ENCODE results near the gene C11orf58. TPM values are rescaled to one million over a fixed set of nuclear protein-coding genes. Genes with fewer than 3 reads are reported as not detected.

The C11orf58 gene
- total and polyA plus RNA-seq, 2 donors from 2014 or later = 113 to 117 TPM

GRCh38 chr11:16749092-16749491 lies 10.6 kb downstream of the C11orf58 start:
- DNase-seq (no peak), FAIRE-seq (no peak)
- no peaks in the 10 kb centered on the region for H3K9me3 ChIP-seq (ENCODE audit: control insufficient read depth in 2 of 3, insufficient read depth in 1 of 3, low read length in 3 of 3)
- TF ChIP-seq CTCF (IDR thresholded peaks at IDR 0.05; ENCODE audit: borderline replicate concordance, extremely low read depth, insufficient read depth) = no peak
- intact Hi-C loops (cut with DNase I) = no loop called here
- H3K27me3 ChIP-seq (ENCODE audit: control insufficient read depth, insufficient read depth, low read length) = no peaks in the 10 kb centered on the region
- peaks cover 19 to 60% (median 36%) of the 10 kb centered on the region in 3 donors for H3K36me3 ChIP-seq (ENCODE audit: control insufficient read depth in 2 of 3, insufficient read depth in 3 of 3, low read length in 3 of 3)
- H3K4me1 ChIP-seq (ENCODE audit: control insufficient read depth in 2 of 3, insufficient read depth in 2 of 3, low read depth in 1 of 3, low read length in 3 of 3) = no peaks in the 10 kb centered on the region
- H3K27ac ChIP-seq (ENCODE audit: low read depth in 2 of 2, low read length in 2 of 2) = no peak overlapping the region
- H3K9ac ChIP-seq (ENCODE audit: low read length in 3 of 3) = no peak overlapping the region
- no peak overlapping the region for H3K4me3 ChIP-seq (ENCODE audit: low read length in 3 of 3)

GRCh38 chr11:16749666-16750065 lies 11.2 kb downstream of the C11orf58 start:
- Histone ChIP-seq H3K27ac (ENCODE audit: low read depth in 2 of 2, low read length in 2 of 2) (no peak overlapping the region), H3K9me3 (ENCODE audit: control insufficient read depth in 2 of 3, insufficient read depth in 1 of 3, low read length in 3 of 3) (no peaks in the 10 kb centered on the region), H3K36me3 (ENCODE audit: control insufficient read depth in 2 of 3, insufficient read depth in 3 of 3, low read length in 3 of 3) (peaks cover 19 to 63% (median 36%) of the 10 kb centered on the region in 3 donors), H3K9ac (ENCODE audit: low read length in 3 of 3) (no peak overlapping the region), H3K4me3 (ENCODE audit: low read length in 3 of 3) (no peak overlapping the region), H3K4me1 (ENCODE audit: control insufficient read depth in 2 of 3, insufficient read depth in 2 of 3, low read depth in 1 of 3, low read length in 3 of 3) (no peaks in the 10 kb centered on the region), H3K27me3 (ENCODE audit: control insufficient read depth, insufficient read depth, low read length) (no peaks in the 10 kb centered on the region)
- intact Hi-C loops (cut with DNase I) = no loop called here
- FAIRE-seq (no peak), DNase-seq (no peak)
- TF ChIP-seq CTCF (IDR thresholded peaks at IDR 0.05; ENCODE audit: borderline replicate concordance, extremely low read depth, insufficient read depth) = no peak

- Histone ChIP-seq H3K27ac (ENCODE audit: low read depth in 2 of 2, low read length in 2 of 2) (no peak overlapping the region), H3K4me1 (ENCODE audit: control insufficient read depth in 2 of 3, insufficient read depth in 2 of 3, low read depth in 1 of 3, low read length in 3 of 3) (no peaks in the 10 kb centered on the region), H3K27me3 (ENCODE audit: control insufficient read depth, insufficient read depth, low read length) (no peaks in the 10 kb centered on the region), H3K4me3 (ENCODE audit: low read length in 3 of 3) (no peak overlapping the region), H3K36me3 (ENCODE audit: control insufficient read depth in 2 of 3, insufficient read depth in 3 of 3, low read length in 3 of 3) (peaks cover 19 to 68% (median 36%) of the 10 kb centered on the region in 3 donors), H3K9ac (ENCODE audit: low read length in 3 of 3) (no peak overlapping the region), H3K9me3 (ENCODE audit: control insufficient read depth in 2 of 3, insufficient read depth in 1 of 3, low read length in 3 of 3) (no peaks in the 10 kb centered on the region)
- no peak for TF ChIP-seq CTCF (IDR thresholded peaks at IDR 0.05; ENCODE audit: borderline replicate concordance, extremely low read depth, insufficient read depth)
- DNase-seq (no peak), FAIRE-seq (no peak)
- intact Hi-C loops (cut with DNase I) = no loop called here
Measured at GRCh38 chr11:16750417-16750816, 12.0 kb downstream of the C11orf58 start.

GRCh38 chr11:16758382-16759024 lies 20.1 kb downstream of the C11orf58 start:
- DNase-seq (no peak), FAIRE-seq (no peak)
- Histone ChIP-seq H3K27me3 (ENCODE audit: control insufficient read depth, insufficient read depth, low read length) (no peaks in the 10 kb centered on the region), H3K4me1 (ENCODE audit: control insufficient read depth in 2 of 3, insufficient read depth in 2 of 3, low read depth in 1 of 3, low read length in 3 of 3) (no peaks in the 10 kb centered on the region), H3K36me3 (ENCODE audit: control insufficient read depth in 2 of 3, insufficient read depth in 3 of 3, low read length in 3 of 3) (peaks cover 2 to 20% (median 12%) of the 10 kb centered on the region in 3 donors), H3K9me3 (ENCODE audit: control insufficient read depth in 2 of 3, insufficient read depth in 1 of 3, low read length in 3 of 3) (no peaks in the 10 kb centered on the region), H3K27ac (ENCODE audit: low read depth in 2 of 2, low read length in 2 of 2) (no peak overlapping the region), H3K9ac (ENCODE audit: low read length in 3 of 3) (no peak overlapping the region), H3K4me3 (ENCODE audit: low read length in 3 of 3) (no peak overlapping the region)
- no peak for TF ChIP-seq CTCF (IDR thresholded peaks at IDR 0.05; ENCODE audit: borderline replicate concordance, extremely low read depth, insufficient read depth)
- intact Hi-C loops (cut with DNase I) = no loop called here
